HepG2 (cell line): ENCODE measurements around the gene FAM83E. TPM values are rescaled to one million over a fixed set of nuclear protein-coding genes. Genes with fewer than 3 reads are reported as not detected.

ENCODE experiments used
- ATAC-seq: fragments of 200-7000 bp; cut with Tn5 transposase; 3 replicates; pipeline ENCODE4 v1.9.1; 2020; ENCODE audit warnings: mild to moderate bottlenecking, moderate library complexity
- BruUV-seq: library from RNA; stranded (reverse); fragments of 400-500 nt; replicated peaks from 2 replicates; lab custom pipeline; 2021; lab: Mats Ljungman, UMichigan
- CTCF ChIA-PET: fragments of 300-600 bp; formaldehyde crosslinking; extraction: SDS; loops from one replicate; lab custom pipeline; 2021; ENCODE audit warnings: low total read pairs, inconsistent platforms, low intra/inter-chr PET ratio; lab: Yijun Ruan, JAX
- POLR2A ChIA-PET: fragments of 350-600 bp; sonication (Branson Sonifier 250); formaldehyde crosslinking; loops from one replicate; lab custom pipeline; 2020; ENCODE audit warnings: antibody characterized with exemption, inconsistent platforms; lab: Yijun Ruan, JAX
- DNase-seq: peaks from one replicate; pipeline ENCODE4 v3.0.0-alpha.2; 2015; ENCODE audit warnings: low spot score
- FAIRE-seq: peaks from 3 replicates; lab custom pipeline; 2011; peaks lifted over from hg19 to GRCh38; lab: Jason Lieb, UNC
- H2AFZ ChIP-seq: one replicate; pipeline ENCODE4 v1.6.1; 2011; ENCODE audit warnings: low read length, inconsistent platforms
- H3K27ac ChIP-seq: fragments of 300-600 bp; 3 replicates; pipeline ENCODE4 v1.8.0; 2011; ENCODE audit warnings: mixed run types, mild to moderate bottlenecking, mixed read lengths, low read length, inconsistent platforms; ENCODE audit not compliant: insufficient read depth; ENCODE audit errors: extremely low read length
- H3K27me3 ChIP-seq, 2 experiments: fragments of 200-600 bp in 1 of 2; 2 replicates in 1 of 2; 3 replicates in 1 of 2; pipeline versions ENCODE4 v1.6.0 to v1.8.0; 2011; ENCODE audit warnings: low read length in 2 of 2, mild to moderate bottlenecking in 2 of 2, moderate library complexity in 2 of 2, inconsistent platforms in 1 of 2; ENCODE audit not compliant: insufficient read depth in 2 of 2, control insufficient read depth in 1 of 2
- H3K36me3 ChIP-seq, 2 experiments: fragments of 200-600 bp in 1 of 2; replicated peaks in 1 of 2; 2 replicates in 1 of 2; 3 replicates in 1 of 2; pipeline versions ENCODE4 v1.5.1 to v1.8.0; 2011; ENCODE audit warnings: low read length in 2 of 2, inconsistent platforms in 1 of 2; ENCODE audit not compliant: insufficient read depth in 2 of 2, control insufficient read depth in 1 of 2
- H3K4me1 ChIP-seq: 2 replicates; pipeline ENCODE4 v1.5.1; 2012; ENCODE audit warnings: low read length, inconsistent platforms; ENCODE audit not compliant: insufficient read depth
- H3K4me2 ChIP-seq: 2 replicates; pipeline ENCODE4 v1.6.0; 2011; ENCODE audit warnings: low read depth, low read length, inconsistent platforms
- H3K4me3 ChIP-seq, 3 experiments: fragments of 200-600 bp in 1 of 3; sonication (generic), shearing (Covaris generic) in 1 of 3; replicated peaks in 1 of 3; 2 replicates each; pipeline ENCODE4 v1.5.1; 2011 to 2016; ENCODE audit warnings: low read length in 3 of 3, inconsistent platforms in 2 of 3, low read depth in 2 of 3, mild to moderate bottlenecking in 2 of 3, control low read depth in 1 of 3, mixed read lengths in 1 of 3; ENCODE audit not compliant: insufficient read depth in 1 of 3
- H3K79me2 ChIP-seq: one replicate; pipeline ENCODE4 v1.6.1; 2011; ENCODE audit warnings: low read length, inconsistent platforms; ENCODE audit not compliant: insufficient read depth
- H3K9ac ChIP-seq: 2 replicates; pipeline ENCODE4 v1.6.0; 2011; ENCODE audit warnings: mild to moderate bottlenecking, low read depth, low read length, inconsistent platforms; ENCODE audit not compliant: insufficient read depth
- H3K9me3 ChIP-seq: 2 replicates; pipeline ENCODE4 v1.5.1; 2012; ENCODE audit warnings: mild to moderate bottlenecking, low read length
- H4K20me1 ChIP-seq: 2 replicates; pipeline ENCODE4 v1.6.0; 2011; ENCODE audit warnings: inconsistent platforms, mild to moderate bottlenecking, low read length, moderate library complexity; ENCODE audit not compliant: insufficient read depth
- AGO1 ChIP-seq: fragments of 200-400 bp; formaldehyde crosslinking; IDR thresholded peaks from 2 replicates; pipeline ENCODE4 v1.6.1; 2017; ENCODE audit warnings: mild to moderate bottlenecking, low read depth, low read length, moderate library complexity; ENCODE audit not compliant: poor library complexity, severe bottlenecking
- E2F2 ChIP-seq: sonication (generic); formaldehyde crosslinking; IDR thresholded peaks from 2 replicates; pipeline ENCODE4 v1.4.0; 2020; ENCODE audit warnings: missing genetic modification reagents, borderline replicate concordance
- ETV5 ChIP-seq: IDR thresholded peaks from 2 replicates; pipeline ENCODE4 v1.6.1; 2018; ENCODE audit warnings: missing biosample characterization, missing genetic modification reagents, inconsistent platforms, borderline replicate concordance
- HOXA7 ChIP-seq: sonication (generic); formaldehyde crosslinking; IDR thresholded peaks from 2 replicates; pipeline ENCODE4 v1.8.1; 2022; ENCODE audit warnings: mild to moderate bottlenecking, missing genetic modification reagents, moderate library complexity
- KDM2A ChIP-seq: sonication (generic); formaldehyde crosslinking; IDR thresholded peaks from 2 replicates; pipeline ENCODE4 v1.4.0; 2020; ENCODE audit warnings: low read depth, missing genetic modification reagents, borderline replicate concordance
- KMT2A ChIP-seq: sonication (generic); formaldehyde crosslinking; IDR thresholded peaks from 2 replicates; pipeline ENCODE4 v1.4.0; 2020; ENCODE audit warnings: missing genetic modification reagents
- LCORL ChIP-seq, 2 experiments: fragments of 450-650 bp in 1 of 2; sonication (generic) in 1 of 2; formaldehyde crosslinking in 1 of 2; IDR thresholded peaks; 2 replicates each; pipeline versions ENCODE4 v1.5.0 to v1.6.1; 2017 to 2020; ENCODE audit warnings: antibody characterized with exemption in 1 of 2, missing genetic modification reagents in 1 of 2
- MXD1 ChIP-seq: sonication (generic); formaldehyde crosslinking; IDR thresholded peaks from 2 replicates; pipeline ENCODE4 v1.4.0; 2020; ENCODE audit warnings: mild to moderate bottlenecking, missing genetic modification reagents
- SIX1 ChIP-seq: sonication (generic); formaldehyde crosslinking; IDR thresholded peaks from 2 replicates; pipeline ENCODE4 v1.4.0; 2020; ENCODE audit warnings: missing genetic modification reagents, borderline replicate concordance
- TCF7L2 ChIP-seq: IDR thresholded peaks from 2 replicates; pipeline ENCODE4 v1.6.1; 2011; ENCODE audit warnings: mild to moderate bottlenecking, low read depth, low read length, moderate library complexity
- TFDP2 ChIP-seq: sonication (generic); formaldehyde crosslinking; IDR thresholded peaks from 2 replicates; pipeline ENCODE4 v1.4.0; 2020; ENCODE audit warnings: missing genetic modification reagents
- TRAFD1 ChIP-seq: sonication (generic); formaldehyde crosslinking; IDR thresholded peaks from 2 replicates; pipeline ENCODE4 v1.5.1; 2020; ENCODE audit warnings: missing genetic modification reagents, mild to moderate bottlenecking, borderline replicate concordance
- ZNF205 ChIP-seq: IDR thresholded peaks from 2 replicates; pipeline ENCODE4 v1.6.1; 2018; ENCODE audit warnings: missing biosample characterization, missing genetic modification reagents
- ZNF230 ChIP-seq: sonication (generic); formaldehyde crosslinking; IDR thresholded peaks from 2 replicates; pipeline ENCODE4 v1.4.0; 2020; ENCODE audit warnings: mild to moderate bottlenecking, missing genetic modification reagents
- ZNF768 ChIP-seq: sonication (generic); formaldehyde crosslinking; IDR thresholded peaks from 2 replicates; pipeline ENCODE4 v1.4.0; 2020; ENCODE audit warnings: missing genetic modification reagents
- ZSCAN31 ChIP-seq: sonication (generic); formaldehyde crosslinking; IDR thresholded peaks from 2 replicates; pipeline ENCODE4 v1.5.0; 2020; ENCODE audit warnings: low read depth, mild to moderate bottlenecking, missing genetic modification reagents
- ZXDC ChIP-seq: sonication (generic); formaldehyde crosslinking; IDR thresholded peaks from 2 replicates; pipeline ENCODE4 v1.5.0; 2020; ENCODE audit warnings: mild to moderate bottlenecking, missing genetic modification reagents
- WGBS: methylation state at CpG from one replicate; pipeline ENCODE4 v1.1.6; 2017; ENCODE audit warnings: low lambda C conversion rate; 5-methylcytosine and 5-hydroxymethylcytosine counted together
- in situ Hi-C: cut with HindIII; loops from 2 replicates; pipeline ENCODE4 v1.10.0; 2017; ENCODE audit warnings: low pct_unique_long_range_greater_than_20kb; ENCODE audit not compliant: extremely low pct_ligation_motif_present
- intact Hi-C: fragments of 100-400 bp; cut with micrococcal nuclease; formaldehyde crosslinking; loops from one replicate; pipeline ENCODE4 v1.10.0; 2022; ENCODE audit not compliant: unreplicated experiment
- polyA plus RNA-seq, 8 experiments: library from polyadenylated mRNA; depleted of rRNA in 3 of 8; stranded (reverse) in 7 of 8; unstranded in 1 of 8; fragments of >200 nt; fragmentation: Illumina TruSeq in 4 of 8; extraction: Trizol in 4 of 8; gene quantifications; 2 replicates each; pipeline versions ENCODE4 v1.2.1 to v1.2.3, GENCODE V29; 2011 to 2016; ENCODE audit warnings: low read depth in 4 of 8, missing spikeins in 1 of 8, mixed read lengths in 1 of 8; ENCODE audit not compliant: insufficient read depth in 1 of 8
- total RNA-seq, 5 experiments: library from RNA; depleted of rRNA; stranded (reverse); fragments of >200 nt; fragmentation: Illumina TruSeq; extraction: Trizol; gene quantifications; 2 replicates each; pipeline ENCODE4 v1.2.3, GENCODE V29; 2016; ENCODE audit warnings: low read depth in 1 of 5

Gene FAM83E
- total and polyA plus RNA-seq, 2 of the 13 experiments (the other 11 are each of a cell fraction or from before 2014, with no cell fraction given) = 0.18 to 0.60 TPM

GRCh38 chr19:48569814-48570213 is 45.1 kb downstream of the FAM83E start:
- Histone ChIP-seq H3K36me3 (no peaks in the 10 kb centered on the region), H3K4me1 (peaks cover 81% of the 10 kb centered on the region), H2AFZ (no peak overlapping the region), H4K20me1 (no peaks in the 10 kb centered on the region), H3K79me2 (no peaks in the 10 kb centered on the region), H3K9me3 (no peaks in the 10 kb centered on the region), H3K4me2 (no peak overlapping the region), H3K27me3 (no peaks in the 10 kb centered on the region), H3K4me3 (no peak overlapping the region), H3K9ac (no peak overlapping the region), H3K27ac (no peak overlapping the region)
- intact Hi-C loops (no loop called here), in situ Hi-C loops (no loop called here)
- ChIA-PET POLR2A (no interaction called here), CTCF (no interaction called here)
- ATAC-seq (no peak), FAIRE-seq (no peak), DNase-seq (no peak)
- no TSS peak for BruUV-seq
- 75% methylated on average over 11 of the region's 11 CpGs for WGBS
- no peak for TF ChIP-seq MXD1 (CRISPR knock-in tag)
- no peak for TF ChIP-seq KDM2A
- TF ChIP-seq KMT2A (CRISPR knock-in tag) = no peak
- TF ChIP-seq SIX1 (CRISPR knock-in tag) = no peak
- no peak for TF ChIP-seq ZNF205
- TF ChIP-seq TCF7L2 = no peak
- TF ChIP-seq ZSCAN31 (CRISPR knock-in tag) = no peak
- TF ChIP-seq ZNF768 = no peak
- TF ChIP-seq LCORL (IDR thresholded peaks at IDR 0.05) = no peak
- no peak for TF ChIP-seq LCORL (CRISPR knock-in tag; IDR thresholded peaks at IDR 0.05)
- no peak for TF ChIP-seq HOXA7
- no peak for TF ChIP-seq ETV5 (CRISPR knock-in tag)
- TF ChIP-seq E2F2 (CRISPR knock-in tag) = no peak
- no peak for TF ChIP-seq AGO1
- no peak for TF ChIP-seq ZNF230 (CRISPR knock-in tag)
- no peak for TF ChIP-seq TFDP2
- TF ChIP-seq ZXDC (CRISPR knock-in tag) = no peak
- TF ChIP-seq TRAFD1 (CRISPR knock-in tag) = no peak
